HG03439 (cell line): Measurements from ENCODE around the gene SETD3.
"Not testable (repeated sequence)": the region's sequence is repeated elsewhere in the genome, so short reads cannot be mapped to it uniquely, and the experiment has no call there.

Experiments
- ATAC-seq: cut with Tn5 transposase; IDR thresholded peaks from one replicate; pipeline ENCODE4 v1.9.1; 2021; ENCODE audit warnings: mild to moderate bottlenecking, moderate library complexity; ENCODE audit not compliant: unreplicated experiment

Gene SETD3

GRCh38 chr14:99363616-99364290 lies 116.9 kb downstream of the SETD3 start:
- ATAC-seq: no peak

GRCh38 chr14:99363051-99363450 lies 117.6 kb downstream of the SETD3 start:
- ATAC-seq: no peak

- no peak for ATAC-seq
These were observed 119.0 kb downstream of the SETD3 start for GRCh38 chr14:99361596-99362215.

GRCh38 chr14:99360774-99361595 lies 119.7 kb downstream of the SETD3 start:
- ATAC-seq: no peak

- ATAC-seq: no peak
These were observed 120.8 kb downstream of the SETD3 start for GRCh38 chr14:99359906-99360305.

- no peak for ATAC-seq
These were observed 122.7 kb downstream of the SETD3 start for GRCh38 chr14:99357916-99358390.

GRCh38 chr14:99357151-99357915 lies 123.3 kb downstream of the SETD3 start:
- ATAC-seq: no peak

GRCh38 chr14:99356031-99356608 lies 124.5 kb downstream of the SETD3 start:
- no peak for ATAC-seq

- ATAC-seq: no peak
These were observed 126.3 kb downstream of the SETD3 start for GRCh38 chr14:99354166-99354875.

- no peak for ATAC-seq
These were observed 127.9 kb downstream of the SETD3 start for GRCh38 chr14:99352688-99353280.

- ATAC-seq: no peak
These were observed 129.3 kb downstream of the SETD3 start for GRCh38 chr14:99351166-99352007.

- ATAC-seq: no peak
These were observed 129.9 kb downstream of the SETD3 start for GRCh38 chr14:99350751-99351150.

GRCh38 chr14:99349721-99350495 lies 130.8 kb downstream of the SETD3 start:
- ATAC-seq: no peak

GRCh38 chr14:99348816-99349614 lies 131.6 kb downstream of the SETD3 start:
- no peak for ATAC-seq

GRCh38 chr14:99348231-99348630 lies 132.4 kb downstream of the SETD3 start:
- ATAC-seq: not testable (repeated sequence)
